HG03175 (cell line): ENCODE results near the gene MRPL28.
"Not testable (repeated sequence)": the region's sequence is repeated elsewhere in the genome, so short reads cannot be mapped to it uniquely, and the experiment has no call there.

Source experiments
- ATAC-seq: cut with Tn5 transposase; IDR thresholded peaks from one replicate; pipeline ENCODE4 v1.9.1; 2021; ENCODE audit warnings: mild to moderate bottlenecking, moderate library complexity; ENCODE audit not compliant: unreplicated experiment

MRPL28 gene

DNA sequence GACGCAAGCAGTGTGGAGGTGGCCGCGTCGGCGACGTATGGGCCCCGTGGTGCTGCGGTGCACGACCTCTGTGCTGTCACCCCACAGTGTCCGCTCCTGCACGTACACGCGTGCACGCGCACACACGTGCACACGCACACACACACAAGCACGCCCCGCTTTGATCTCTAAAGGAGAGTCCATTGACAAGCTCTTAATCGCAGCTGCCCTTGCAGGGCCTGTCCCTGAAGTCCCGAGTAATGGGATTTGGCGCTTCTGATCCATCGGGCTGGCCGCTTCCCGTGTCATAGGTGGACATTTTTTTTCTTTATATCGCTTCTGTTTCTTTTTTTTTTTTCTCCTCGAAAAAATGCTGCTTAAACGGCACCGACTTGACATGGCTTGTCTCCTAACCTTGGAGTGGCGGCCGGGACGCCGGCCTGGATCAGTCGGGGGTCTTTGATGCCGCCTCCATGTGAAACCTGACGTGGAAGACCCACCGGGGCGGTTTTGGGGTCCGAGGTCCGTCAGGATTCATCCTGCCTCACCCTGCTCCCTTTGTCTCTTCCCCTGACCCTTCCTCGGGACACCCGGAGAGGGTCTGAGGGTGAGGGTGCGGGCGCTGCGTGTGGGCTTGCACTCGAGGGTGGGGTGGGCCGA lies 9.5 kb downstream of the MRPL28 start:
- no peak for ATAC-seq

DNA sequence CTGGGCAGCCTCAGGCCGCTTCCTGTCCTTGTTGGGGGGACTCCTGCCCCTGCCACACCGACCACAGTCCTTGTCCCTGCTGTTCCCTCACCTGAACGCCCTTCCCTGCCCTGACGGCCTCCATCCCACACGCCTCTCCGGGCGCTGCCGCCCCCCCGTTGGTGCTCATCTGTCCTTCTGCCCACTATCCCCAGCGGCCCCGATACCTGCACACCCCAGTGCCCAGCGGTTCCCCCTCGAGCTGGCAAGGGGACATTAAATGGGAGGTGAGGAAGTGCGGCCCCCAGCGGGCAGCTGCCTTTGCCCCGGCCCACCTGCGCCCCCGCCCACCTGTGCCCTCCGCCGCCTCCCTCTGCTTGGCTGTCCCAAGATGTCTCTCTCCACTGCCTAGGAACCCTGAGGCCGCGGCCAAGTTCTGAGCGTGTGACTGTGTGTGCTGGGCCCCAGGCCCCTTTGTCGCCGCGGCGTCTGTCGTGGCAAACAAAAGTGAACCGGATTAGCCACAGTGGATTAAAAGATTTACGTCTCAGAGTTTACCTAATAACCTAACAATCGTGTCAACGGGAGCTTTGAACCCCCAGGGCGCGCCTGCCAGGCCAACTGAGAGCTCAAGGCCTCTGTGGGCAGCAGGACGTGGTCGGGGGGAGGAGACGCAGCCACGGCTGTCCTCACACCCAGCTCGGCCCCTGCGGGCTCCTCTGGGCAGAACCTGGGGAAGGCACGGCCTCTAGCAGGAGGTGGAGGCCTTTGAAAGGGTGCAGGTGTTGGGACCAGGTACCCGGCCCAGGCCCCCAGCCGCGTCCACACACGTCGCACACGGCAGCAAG lies 10.3 kb downstream of the MRPL28 start:
- no peak for ATAC-seq

DNA sequence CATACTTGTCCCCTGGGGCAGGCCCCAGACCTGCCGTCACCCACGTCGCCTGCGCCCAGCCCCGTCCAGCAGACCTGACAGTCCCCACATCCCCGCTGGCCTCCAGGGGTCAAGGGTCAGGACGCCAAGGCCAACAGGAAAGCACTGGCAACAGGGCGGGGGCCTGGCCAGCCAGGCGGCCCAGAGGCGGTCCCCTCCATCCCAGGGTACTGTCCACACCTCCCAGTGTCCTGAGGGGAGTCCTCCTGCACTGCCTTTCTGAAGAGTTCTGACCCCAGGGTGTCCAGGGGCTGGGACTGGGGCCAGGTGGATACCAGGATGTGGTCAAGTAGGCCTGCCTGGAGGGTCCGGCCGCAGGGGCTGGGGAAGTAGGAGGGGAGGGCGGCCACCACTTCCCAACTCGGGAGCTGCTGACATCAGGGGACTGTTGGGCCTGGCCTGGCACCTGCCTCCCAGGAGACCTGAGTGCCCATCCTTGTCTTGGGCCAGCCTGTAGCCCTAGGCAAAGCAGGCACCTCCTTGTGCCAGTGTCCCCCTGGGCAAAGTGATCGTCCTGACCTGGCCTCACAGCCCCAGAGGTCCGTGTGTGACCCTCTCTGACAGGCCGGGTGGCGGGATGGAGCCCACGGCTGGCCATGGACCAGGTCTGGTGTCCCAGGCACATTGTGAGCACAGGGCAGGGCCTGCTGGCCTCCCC lies 11.1 kb downstream of the MRPL28 start:
- ATAC-seq = no peak

DNA sequence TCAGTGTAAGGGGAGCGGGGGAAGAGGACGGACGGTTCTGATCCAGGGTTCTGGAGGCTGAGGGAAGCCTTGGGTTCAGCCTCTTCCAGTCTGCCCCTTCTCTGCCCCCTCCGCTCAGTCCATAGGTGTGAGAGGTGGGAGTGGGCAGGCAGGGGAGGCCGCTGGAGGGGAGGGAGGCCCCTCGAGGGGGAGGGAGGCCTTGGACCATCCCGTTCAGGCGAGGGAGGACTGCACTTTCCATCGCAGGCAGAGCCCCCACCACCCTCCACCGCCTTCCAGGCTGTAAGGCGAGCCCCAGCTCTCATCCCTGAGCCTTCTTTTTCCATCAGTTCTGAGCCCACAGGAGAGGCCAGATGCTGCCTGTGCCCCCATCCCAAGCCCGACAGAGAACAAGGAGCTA lies 13.6 kb downstream of the MRPL28 start:
- ATAC-seq = no peak

DNA sequence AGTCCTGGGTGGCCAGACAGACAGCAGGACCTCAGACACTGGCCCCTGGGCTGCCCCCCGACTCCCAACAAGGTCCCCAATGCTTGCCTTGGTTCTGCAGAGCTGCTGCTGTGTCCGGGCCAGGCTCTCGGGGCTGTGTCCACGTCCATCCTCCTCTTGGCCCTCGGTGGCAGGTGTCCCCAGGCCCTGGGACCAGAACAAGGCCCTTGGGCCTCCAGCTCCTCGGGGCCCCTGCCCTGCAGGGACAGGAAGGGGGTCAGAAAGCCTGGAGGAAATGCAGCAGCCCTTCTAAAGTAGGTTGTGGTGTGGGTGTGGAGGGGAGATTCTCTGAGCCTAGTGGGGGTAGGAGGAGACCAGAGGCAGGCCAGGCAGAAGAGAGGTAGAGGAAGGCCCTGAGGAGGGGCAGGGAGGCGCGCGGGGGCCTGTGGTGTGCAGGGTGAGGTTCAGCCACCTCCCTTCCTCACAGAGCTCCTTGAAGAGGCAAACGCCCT lies 15.3 kb downstream of the MRPL28 start:
- no peak for ATAC-seq

DNA sequence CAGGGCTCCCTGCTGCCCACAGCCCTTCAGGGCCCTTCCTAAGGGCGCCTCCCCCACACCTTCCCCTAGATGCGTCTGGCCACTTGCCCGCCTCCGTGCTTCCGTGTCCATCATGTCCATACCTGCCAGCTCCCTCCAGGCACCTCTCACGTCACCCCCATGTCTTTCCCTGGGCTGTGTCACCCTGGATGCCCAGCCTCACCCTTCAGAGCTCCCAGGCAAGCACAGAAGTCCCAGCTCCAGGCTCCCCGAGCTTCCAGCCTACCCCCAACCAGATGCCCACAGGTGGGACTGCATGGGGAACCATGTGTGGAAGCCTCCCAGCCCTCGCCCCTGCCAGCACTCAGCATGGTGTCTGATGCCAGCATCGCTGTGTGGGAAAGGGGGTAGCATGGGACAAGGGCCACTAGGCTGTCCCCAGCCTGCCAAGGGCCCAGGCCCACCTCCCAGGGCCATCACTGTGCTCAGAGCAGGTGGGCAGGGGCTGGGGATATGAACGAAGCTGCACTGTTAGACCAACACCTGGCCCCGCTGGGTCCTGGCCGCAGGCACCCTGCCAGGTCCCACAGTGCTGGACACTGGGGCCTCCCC lies 16.0 kb downstream of the MRPL28 start:
- ATAC-seq = no peak

DNA sequence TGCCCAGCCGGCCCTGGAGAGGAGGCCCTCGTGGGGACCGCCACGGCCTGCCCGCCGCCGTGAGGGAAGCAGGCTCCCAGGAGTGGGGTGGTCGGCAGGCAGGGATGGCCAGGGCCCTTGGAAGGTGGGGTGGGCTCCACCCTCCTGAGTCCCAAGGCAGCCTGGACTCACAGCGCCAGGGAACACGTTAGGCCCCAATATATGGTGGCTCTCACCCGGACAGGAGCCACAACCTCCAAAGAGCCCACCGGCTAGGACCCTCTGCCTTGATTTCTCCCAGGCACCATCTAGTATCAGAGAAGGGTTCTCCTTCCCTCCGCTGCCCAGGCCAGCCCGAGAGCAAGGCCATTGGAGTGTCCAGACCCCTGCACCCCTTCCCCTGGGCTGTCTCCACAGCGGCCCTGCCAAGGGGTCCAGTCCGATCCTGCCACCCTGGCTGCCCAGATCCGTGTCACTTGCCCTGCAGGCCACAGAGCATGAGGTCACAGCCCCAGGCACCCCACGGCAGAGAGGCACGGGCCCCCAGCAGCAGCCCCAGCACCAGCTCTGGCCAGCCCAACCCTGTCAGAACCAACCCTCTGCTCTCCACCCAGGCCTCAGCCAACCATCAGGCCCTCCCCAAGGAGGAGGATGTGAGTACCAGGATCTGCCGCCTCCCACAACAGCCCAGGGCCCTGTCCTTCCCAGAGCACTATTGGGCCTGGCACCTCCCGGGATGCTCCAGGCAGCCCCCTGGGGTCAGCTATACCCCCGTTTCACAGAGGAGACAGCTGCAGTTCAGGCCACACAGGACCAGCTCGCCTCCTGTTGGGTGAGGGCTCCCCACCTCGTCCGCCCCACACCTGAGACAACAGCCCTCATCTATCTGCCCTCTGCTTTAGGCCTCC lies 16.7 kb downstream of the MRPL28 start:
- ATAC-seq = no peak

DNA sequence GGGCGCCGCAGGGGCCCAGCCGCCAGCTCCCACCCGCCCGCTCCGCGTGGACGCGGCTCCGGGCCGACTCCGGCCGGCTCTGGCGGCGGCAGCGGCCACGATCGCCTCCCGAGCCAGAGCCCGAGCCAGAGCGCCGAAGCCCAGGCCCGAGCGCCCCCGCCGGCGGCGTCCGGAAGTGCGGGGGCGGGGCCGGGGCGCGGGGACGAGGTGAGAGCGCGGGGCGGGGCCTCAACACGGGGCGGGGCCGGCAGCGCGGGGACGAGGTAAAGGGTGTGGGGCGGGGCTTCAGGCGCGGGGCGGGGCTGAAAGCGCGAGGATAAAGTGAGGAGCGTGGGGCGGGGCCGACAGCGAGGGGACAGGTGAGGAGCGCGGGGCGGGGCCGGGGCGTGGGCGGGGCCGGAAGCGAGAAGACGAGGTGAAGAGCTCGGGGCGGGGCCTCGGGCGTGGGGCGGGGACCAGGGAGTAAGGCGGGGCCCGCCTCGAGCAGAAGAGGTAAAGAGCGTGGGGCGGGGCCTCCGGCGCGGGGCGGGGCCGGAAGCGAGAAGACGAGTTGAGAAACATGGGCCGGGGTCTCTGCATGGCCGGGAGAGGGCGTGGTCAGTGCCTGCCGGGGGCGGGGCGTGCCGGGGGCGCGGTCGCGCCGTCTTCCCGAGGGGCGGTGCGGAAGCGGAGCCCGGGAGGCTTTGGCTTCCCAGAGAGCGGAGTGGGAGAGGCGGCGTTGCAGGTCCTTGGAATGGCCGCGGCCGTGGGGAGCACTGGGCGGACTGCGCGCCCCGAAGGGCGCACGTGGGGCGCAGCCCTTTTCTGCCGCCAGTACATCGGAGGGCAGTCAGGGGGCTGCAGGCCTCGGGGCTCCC lies 17.6 kb downstream of the MRPL28 start, which contains the start of gene AXIN1:
Gene AXIN1, minus strand, starts transcription at position 177 of the 857 bp plus-strand sequence. CDS start 5,698 bp downstream, outside the sequence.
- ATAC-seq = peak; percentile 57

DNA sequence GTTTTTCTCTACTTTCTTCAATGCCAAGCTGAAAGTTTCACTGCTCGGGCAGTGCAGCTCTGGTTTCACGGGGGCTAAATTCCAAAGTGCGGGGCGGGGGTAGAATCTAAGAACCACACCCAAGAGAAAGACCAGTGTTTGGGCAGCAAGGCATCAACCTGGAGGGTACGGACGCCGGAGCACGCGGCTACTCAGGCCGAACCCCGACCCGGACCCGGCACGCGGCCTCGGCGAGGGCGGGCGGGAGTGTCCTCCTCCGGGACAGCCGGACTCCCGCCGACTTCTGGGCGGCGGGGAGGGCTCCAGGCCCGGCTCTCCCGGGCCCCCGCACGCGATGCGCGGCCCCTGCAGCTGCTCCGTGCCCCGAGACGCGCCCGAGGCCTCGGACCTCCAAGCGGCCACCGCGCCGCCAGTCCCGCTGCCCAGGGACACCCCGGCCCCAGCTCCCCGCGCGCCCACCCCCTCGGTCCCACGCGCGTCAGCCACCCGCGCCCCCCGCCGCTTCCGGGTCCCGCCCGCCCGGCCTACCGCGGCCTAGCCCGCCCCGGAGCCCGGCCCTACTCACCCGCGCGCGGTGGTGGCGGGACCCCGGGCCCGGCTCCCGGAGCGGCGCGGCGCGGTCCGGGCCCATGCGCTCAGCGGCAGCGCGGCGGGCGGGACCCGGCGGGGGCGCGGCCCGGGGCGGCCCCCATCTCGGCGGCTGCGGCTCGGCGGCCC lies 18.4 kb downstream of the MRPL28 start:
- peak; percentile 25 for ATAC-seq

DNA sequence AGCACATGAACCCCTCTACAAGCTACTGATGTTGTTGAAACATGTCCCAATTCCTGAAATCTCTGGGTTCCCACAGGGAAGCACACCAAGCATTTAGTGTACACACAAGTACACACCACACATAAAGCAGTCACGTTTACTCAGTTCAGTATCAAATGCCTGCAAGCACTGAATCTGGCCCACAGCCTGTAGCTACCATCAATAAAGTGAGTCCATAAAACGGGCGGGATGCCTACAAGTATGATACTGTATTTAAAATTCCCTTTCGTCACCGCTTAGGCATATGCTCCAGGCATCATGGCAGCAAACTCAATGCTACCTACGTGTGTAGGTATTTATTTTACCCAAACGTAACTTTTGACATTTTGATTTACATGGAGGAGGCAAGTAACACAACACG lies 20.1 kb downstream of the MRPL28 start:
- ATAC-seq = no peak

DNA sequence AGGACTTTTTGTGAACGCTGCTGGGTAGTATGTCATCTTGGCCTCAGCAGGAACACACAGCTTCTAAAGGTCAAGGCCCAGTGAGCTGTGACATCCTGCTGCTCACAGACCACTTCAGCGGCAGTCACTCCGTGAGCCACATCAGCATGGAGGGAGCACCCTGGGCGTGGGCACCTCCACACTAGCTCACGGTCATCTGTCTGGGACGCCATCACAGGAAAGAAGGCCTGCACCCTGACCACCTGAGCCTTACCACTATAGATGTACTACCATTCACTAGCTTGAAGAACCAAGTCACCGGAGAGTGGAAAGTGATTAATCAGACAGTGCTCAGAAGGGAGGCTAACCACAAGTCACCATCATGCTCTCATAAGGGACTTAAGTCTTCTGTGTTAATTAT lies 21.1 kb downstream of the MRPL28 start:
- ATAC-seq = peak; percentile 32

DNA sequence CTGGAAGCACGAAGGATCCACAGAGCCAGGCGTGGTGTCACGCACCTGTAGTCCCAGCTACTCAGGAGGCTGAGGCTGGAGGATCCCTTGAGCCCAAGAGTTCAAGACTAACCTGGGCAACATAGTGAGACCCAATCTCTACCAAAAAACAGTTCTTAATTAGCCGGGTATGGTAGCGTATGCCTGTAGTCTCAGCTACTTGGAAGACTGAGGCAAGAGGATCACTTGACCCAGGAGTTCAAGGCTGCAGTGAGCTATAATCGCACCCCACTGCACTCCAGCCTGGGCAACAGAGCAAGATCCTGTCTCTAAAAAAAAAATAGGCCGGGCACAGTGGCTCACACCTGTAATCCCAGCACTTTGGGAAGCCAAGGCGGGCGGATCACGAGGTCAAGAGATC lies 21.8 kb downstream of the MRPL28 start:
- ATAC-seq = not testable (repeated sequence)

DNA sequence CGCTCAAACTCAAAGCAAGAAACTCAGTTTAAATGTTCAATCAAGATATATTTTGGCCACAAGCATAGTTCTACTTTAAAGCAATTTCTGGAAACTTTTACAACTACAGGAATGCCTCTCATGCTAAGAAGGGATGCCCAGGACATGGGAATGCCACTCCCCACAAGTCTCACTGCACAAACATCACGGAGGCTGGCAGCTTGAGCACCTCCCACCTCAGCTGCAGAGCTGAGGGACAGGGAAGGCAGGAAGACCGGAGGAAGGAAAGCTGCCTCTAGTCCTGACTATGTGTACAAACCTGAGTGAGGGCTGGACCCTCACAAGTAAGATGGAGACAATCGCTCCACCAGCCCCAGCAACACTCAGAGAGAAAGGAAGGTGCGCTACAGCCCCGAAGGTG lies 23.1 kb downstream of the MRPL28 start:
- ATAC-seq = no peak

DNA sequence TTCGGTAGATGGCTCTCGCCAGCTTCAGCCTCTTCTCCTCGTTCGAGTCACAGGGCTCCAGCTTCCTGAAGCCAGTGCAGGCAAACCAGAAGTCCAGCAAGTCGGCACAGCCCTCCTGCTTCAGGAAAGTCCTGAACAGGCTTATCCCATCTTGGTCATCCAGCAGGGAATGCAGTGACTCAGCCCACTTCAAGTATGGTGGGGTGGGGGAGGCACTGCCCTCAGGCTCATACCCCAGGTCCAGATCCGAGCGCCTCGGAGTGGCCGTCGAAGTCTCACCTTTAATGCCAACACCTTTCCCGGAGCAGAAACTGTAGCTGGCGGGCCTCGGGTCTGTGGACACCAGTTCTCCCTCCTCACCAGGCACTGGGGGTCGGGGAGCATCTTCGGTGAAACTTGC lies 23.8 kb downstream of the MRPL28 start:
- ATAC-seq = no peak

DNA sequence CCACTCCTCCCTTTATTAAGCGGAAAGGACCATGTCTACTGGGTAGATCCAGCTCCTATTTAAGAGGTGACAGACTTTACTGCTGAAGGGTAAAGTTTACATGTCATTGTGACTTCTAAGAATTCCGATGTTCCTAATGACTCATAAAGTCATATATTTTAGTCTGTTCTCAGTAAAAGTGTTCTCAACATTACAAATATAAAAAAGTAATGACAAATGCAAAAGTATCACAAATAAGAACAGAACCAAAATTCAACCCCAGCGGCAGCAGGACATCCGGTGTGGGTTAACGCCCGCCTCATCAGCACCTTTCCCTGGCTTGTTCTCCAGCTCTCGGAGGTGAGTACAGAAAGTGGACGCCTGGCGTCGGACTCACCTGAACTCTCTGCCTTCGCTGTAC lies 24.6 kb downstream of the MRPL28 start:
- ATAC-seq = no peak

DNA sequence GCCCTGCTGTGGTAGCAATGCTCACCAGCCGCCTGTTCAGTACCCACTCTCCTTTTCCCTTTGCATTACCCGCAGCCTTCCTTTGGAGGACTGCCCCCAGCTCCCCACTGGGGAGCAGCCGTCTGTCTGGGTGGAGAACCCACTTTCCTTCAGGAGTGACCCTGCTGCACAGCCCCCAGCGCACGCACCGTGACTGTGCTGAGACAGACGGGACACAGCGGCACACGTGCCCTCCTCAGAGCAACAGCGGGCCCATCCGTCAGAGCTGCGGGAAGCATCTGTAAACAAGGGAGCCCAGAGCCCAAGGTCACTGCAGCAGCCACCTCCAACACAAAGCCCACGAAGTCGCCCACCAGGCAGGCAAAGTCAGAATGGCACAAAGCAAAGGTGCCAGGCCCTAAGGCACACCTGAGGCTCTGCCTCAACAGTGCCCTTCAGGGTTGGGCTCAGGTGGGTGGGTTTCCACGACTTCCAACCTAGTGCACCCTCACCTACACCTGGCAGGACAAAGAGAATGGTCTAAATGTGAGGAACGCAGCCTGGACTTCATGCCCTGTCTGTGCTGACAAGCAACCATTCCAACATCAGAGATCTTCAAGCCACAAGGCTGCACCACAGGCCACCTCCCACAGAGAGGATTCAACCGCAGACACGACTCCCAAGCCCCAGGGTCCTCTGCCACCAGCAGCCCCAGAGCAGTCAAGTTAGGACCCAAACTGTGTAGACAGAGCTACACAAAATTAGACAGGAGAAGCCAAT lies 27.7 kb downstream of the MRPL28 start:
- ATAC-seq = no peak

DNA sequence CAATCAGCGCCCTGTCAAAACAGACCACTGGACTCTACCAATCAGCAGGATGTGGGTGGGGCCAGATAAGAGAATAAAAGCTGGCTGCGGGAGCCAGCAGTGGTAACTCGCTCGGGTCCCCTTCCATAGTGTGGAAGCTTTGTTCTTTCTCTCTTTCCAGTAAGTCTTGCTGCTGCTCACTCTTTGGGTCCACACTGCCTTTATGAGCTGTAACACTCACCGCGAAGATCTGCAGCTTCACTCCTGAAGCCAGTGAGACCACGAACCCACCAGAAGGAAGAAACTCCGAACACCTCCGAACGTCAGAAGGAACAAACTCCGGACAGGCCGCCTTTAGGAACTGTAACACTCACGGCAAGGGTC lies 28.4 kb downstream of the MRPL28 start:
- not testable (repeated sequence) for ATAC-seq
